ENCODE data around the gene PHEX.

The PHEX gene

DNA sequence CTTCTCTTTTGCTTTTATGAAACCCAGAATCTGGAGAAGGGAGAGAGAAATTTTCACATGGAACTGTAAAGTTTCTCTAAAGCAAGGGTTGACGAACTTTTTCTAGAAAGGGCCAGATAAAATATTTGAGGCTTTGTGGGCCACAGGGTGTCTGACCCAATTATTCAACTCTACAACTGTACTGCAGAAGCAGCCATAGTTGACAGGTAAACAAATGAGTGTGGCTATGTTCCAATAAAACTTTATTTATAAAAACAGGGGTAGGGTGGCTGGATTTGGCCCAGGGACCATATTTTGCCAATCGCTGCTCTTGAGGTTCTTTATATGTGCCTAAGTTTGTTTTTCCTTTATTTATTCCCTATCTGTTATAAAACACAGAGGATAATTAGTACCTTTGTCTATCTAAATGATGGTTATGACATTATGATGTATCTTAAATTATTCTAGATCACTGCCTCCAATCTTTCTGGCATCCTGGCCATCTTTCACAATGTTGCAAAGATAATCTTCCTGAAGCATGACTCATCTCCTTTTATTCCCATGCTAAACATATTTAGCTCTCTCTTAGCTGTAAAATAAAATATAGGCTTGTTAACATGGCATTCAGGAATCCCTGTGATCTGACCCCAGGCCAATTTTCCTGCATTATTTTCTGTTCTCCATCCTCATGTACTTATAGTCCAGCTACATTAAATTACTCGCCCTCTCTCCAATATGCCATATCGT lies 133.8 kb downstream of the PHEX start:
- DNase-seq (ENCODE audit: low read depth), result no peak
- in situ Hi-C loops (cut with HindIII; ENCODE audit: low sequenced_read_pairs), result no loop called here
- H3K4me3 ChIP-seq (ENCODE audit: low read depth, low read length), result no peak overlapping the region
- TF ChIP-seq, protein P1, sequence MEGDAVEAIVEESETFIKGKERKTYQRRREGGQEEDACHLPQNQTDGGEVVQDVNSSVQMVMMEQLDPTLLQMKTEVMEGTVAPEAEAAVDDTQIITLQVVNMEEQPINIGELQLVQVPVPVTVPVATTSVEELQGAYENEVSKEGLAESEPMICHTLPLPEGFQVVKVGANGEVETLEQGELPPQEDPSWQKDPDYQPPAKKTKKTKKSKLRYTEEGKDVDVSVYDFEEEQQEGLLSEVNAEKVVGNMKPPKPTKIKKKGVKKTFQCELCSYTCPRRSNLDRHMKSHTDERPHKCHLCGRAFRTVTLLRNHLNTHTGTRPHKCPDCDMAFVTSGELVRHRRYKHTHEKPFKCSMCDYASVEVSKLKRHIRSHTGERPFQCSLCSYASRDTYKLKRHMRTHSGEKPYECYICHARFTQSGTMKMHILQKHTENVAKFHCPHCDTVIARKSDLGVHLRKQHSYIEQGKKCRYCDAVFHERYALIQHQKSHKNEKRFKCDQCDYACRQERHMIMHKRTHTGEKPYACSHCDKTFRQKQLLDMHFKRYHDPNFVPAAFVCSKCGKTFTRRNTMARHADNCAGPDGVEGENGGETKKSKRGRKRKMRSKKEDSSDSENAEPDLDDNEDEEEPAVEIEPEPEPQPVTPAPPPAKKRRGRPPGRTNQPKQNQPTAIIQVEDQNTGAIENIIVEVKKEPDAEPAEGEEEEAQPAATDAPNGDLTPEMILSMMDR (IDR thresholded peaks at IDR 0.05; ENCODE audit: low read depth, low read length, missing control alignments), result no peak

DNA sequence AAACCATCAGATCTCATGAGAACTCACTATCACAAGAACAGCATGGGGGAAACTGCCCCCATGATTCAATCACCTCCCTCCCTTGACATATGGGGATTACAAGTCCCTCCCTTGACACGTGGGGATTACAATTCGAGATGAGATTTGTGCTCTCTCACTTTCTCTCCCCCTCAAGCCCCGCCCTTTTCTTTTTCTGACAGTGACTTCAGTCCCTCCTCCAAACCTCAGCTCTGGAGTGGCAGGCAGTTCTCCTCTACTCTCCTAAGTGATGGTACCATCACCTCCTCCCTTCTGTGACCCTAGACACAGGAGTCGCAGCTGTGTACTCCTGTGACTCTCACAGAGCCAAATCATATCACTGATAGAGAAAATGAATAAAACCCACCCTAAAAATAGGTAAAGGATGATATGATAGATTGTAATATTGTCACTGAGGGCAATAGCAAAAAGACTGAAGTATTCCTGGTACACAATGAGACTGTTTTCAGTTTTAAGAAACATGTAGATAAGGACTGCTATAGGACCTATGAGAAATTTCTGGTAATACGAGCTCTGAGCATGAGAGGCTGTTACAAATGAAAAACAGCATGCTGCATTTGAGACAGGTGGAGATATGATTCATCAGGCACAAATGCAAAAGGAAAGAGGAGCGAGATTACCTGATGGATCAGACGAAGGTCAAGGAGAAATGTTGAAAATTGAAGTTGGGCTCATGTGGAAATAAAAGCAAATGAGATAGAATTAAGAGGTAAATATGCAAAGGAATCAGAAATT lies 139.3 kb downstream of the PHEX start:
- no peak overlapping the region for H3K4me3 ChIP-seq (ENCODE audit: low read depth, low read length)
- no peak for DNase-seq (ENCODE audit: low read depth)
- in situ Hi-C loops (cut with HindIII; ENCODE audit: low sequenced_read_pairs), result no loop called here
- TF ChIP-seq, protein P1 (IDR thresholded peaks at IDR 0.05; ENCODE audit: low read depth, low read length, missing control alignments), result no peak

DNA sequence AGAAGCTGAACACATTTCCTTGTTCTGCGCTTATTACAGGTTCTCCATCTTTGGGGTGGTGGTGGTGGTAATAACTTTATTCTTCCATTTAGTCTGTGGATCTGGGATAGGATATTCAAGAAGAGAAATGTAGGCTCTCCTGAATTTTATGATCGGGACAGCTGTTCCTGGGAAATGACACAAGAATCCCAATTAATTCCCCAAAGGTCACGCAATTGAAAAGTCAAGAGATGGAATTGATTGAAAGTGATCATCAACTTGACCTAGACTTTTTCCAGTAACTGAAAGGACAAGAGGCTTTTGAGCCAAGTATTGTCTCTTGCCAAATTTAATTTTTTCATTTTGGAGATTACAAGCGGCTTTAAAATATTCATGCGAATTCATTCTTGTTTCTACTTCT lies 141.8 kb downstream of the PHEX start:
- TF ChIP-seq, protein P1 (IDR thresholded peaks at IDR 0.05; ENCODE audit: low read depth, low read length, missing control alignments), result no peak
- no peak overlapping the region for H3K4me3 ChIP-seq (ENCODE audit: low read depth, low read length)
- in situ Hi-C loops (cut with HindIII; ENCODE audit: low sequenced_read_pairs), result no loop called here
- DNase-seq (ENCODE audit: low read depth), result no peak

DNA sequence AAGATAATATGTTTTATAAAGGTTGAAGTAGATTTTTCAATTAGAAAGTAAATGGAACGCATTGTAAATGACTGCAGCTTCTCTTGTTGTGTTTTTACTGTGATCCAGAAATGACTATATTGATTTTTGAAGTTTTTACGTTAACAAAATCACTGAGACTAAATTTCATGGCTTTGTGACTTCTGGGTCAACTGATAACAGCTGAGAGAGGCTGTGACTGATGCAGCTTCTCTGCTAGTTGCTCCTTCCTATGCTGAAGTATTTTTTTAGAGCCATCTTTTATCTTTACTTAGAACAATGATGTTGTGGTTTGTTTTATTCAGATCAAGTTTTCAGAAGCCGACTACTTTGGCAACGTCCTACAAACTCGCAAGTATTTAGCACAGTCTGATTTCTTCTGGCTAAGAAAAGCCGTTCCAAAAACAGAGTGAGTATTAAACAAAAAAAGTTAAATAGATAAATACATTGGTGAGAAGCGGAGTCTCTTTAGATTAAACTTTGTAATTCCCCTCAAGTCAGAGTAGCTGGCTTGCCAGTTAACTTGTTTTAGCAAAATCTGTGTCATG lies 145.9 kb downstream of the PHEX start:
- no peak for DNase-seq (ENCODE audit: low read depth)
- no peak overlapping the region for H3K4me3 ChIP-seq (ENCODE audit: low read depth, low read length)
- TF ChIP-seq, protein P1 (IDR thresholded peaks at IDR 0.05; ENCODE audit: low read depth, low read length, missing control alignments), result no peak
- in situ Hi-C loops (cut with HindIII; ENCODE audit: low sequenced_read_pairs), result no loop called here

DNA sequence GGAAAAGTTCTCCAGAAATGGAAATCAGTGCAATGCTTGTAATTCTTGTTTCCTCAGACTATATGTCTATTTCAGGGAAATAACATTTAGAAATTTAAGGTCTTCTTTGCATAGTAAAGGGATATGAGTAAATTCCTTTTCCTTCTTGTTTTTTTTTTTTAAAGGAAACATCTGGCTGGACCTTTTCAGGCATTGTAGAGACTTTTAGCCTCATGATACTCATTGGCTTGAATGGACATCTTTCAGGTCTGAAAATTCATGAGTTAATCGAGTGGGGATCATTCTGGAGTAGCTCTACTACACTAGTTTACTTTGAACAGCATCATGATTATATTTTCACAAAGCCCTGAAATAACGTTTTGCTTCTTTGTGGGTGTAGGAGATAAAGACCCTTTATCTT lies 152.0 kb downstream of the PHEX start:
- in situ Hi-C loops (cut with HindIII; ENCODE audit: low sequenced_read_pairs), result no loop called here
- DNase-seq (ENCODE audit: low read depth), result no peak
- no peak overlapping the region for H3K4me3 ChIP-seq (ENCODE audit: low read depth, low read length)
- TF ChIP-seq, protein P1 (IDR thresholded peaks at IDR 0.05; ENCODE audit: low read depth, low read length, missing control alignments), result no peak

DNA sequence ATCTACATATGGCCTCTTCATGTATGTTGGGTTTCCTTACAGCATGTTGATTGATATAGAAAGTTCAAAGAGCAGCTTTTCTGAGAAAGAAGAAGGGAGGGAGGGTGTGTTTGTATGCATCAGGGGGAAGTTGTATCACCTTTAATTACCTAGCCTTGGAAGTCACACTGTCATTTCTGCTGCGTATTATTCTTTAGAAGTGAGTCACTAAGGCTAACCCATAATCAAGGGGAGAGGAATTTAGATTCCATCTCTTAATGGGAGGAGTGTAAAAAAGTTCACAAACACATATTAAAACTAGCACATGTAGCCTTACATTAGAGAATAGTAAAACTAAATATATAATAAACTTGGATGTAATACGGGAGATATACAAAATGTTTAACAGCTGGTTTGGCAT lies 154.0 kb downstream of the PHEX start:
- in situ Hi-C loops (cut with HindIII; ENCODE audit: low sequenced_read_pairs), result no loop called here
- no peak overlapping the region for H3K4me3 ChIP-seq (ENCODE audit: low read depth, low read length)
- TF ChIP-seq, protein P1 (IDR thresholded peaks at IDR 0.05; ENCODE audit: low read depth, low read length, missing control alignments), result no peak
- DNase-seq (ENCODE audit: low read depth), result no peak
